ENCODE results near the gene PLEKHA5. TPM values are rescaled to one million over a fixed set of nuclear protein-coding genes. Genes with fewer than 3 reads are reported as not detected.

The PLEKHA5 gene
- total RNA-seq, 4 donors from 2014 or later, result 12.6 to 195 (median 49.6) TPM

- no peaks in the 10 kb centered on the region for H3K36me3 ChIP-seq
- DNase-seq, result no peak
- no peaks in the 10 kb centered on the region for H3K9me3 ChIP-seq
- no peaks in the 10 kb centered on the region for H3K4me1 ChIP-seq
- no peak overlapping the region for H3K27ac ChIP-seq
- no peaks in the 10 kb centered on the region for H3K27me3 ChIP-seq
- TF ChIP-seq POLR2A (IDR thresholded peaks at IDR 0.05) (no peak), CTCF (IDR thresholded peaks at IDR 0.05) (no peak)
- intact Hi-C loops (cut with DNase I; ENCODE audit: low total_unique reads), result no loop called here
- no peak overlapping the region for H3K4me3 ChIP-seq
Measured at GRCh38 chr12:19260135-19260534, 130.6 kb downstream of the PLEKHA5 start.

GRCh38 chr12:19261773-19262172, 132.2 kb downstream of the PLEKHA5 start:
- DNase-seq, result no peak
- no peak overlapping the region for H3K27ac ChIP-seq
- H3K9me3 ChIP-seq, result no peaks in the 10 kb centered on the region
- H3K27me3 ChIP-seq, result no peaks in the 10 kb centered on the region
- TF ChIP-seq POLR2A (IDR thresholded peaks at IDR 0.05) (no peak), CTCF (IDR thresholded peaks at IDR 0.05) (no peak)
- H3K4me1 ChIP-seq, result no peaks in the 10 kb centered on the region
- intact Hi-C loops (cut with DNase I; ENCODE audit: low total_unique reads), result no loop called here
- no peaks in the 10 kb centered on the region for H3K36me3 ChIP-seq
- H3K4me3 ChIP-seq, result no peak overlapping the region

GRCh38 chr12:19263672-19264071, 134.1 kb downstream of the PLEKHA5 start:
- H3K9me3 ChIP-seq, result no peaks in the 10 kb centered on the region

GRCh38 chr12:19273482-19274330, 144.2 kb downstream of the PLEKHA5 start:
- Histone ChIP-seq H3K4me3 (no peak overlapping the region), H3K4me1 (no peaks in the 10 kb centered on the region), H3K27me3 (no peaks in the 10 kb centered on the region), H3K36me3 (no peaks in the 10 kb centered on the region), H3K9me3 (no peaks in the 10 kb centered on the region), H3K27ac (no peak overlapping the region)
- DNase-seq, result peak; percentile 45 to 67
- TF ChIP-seq POLR2A (IDR thresholded peaks at IDR 0.05) (no peak), CTCF (IDR thresholded peaks at IDR 0.05) (no peak)
- intact Hi-C loops (cut with DNase I; ENCODE audit: low total_unique reads), result no loop called here

More at GRCh38 chr12:19263672-19264071, 134.1 kb downstream of the PLEKHA5 start:
- DNase-seq, result no peak
- H3K4me3 ChIP-seq, result no peak overlapping the region
- H3K4me1 ChIP-seq, result no peaks in the 10 kb centered on the region
- no peaks in the 10 kb centered on the region for H3K36me3 ChIP-seq
- H3K27ac ChIP-seq, result no peak overlapping the region
- intact Hi-C loops (cut with DNase I; ENCODE audit: low total_unique reads), result no loop called here
- H3K27me3 ChIP-seq, result no peaks in the 10 kb centered on the region
- TF ChIP-seq CTCF (IDR thresholded peaks at IDR 0.05) (no peak), POLR2A (IDR thresholded peaks at IDR 0.05) (no peak)

- Histone ChIP-seq H3K4me3 (no peak overlapping the region), H3K4me1 (no peaks in the 10 kb centered on the region), H3K27me3 (no peaks in the 10 kb centered on the region), H3K9me3 (no peaks in the 10 kb centered on the region), H3K27ac (no peak overlapping the region), H3K36me3 (no peaks in the 10 kb centered on the region)
- intact Hi-C loops (cut with DNase I; ENCODE audit: low total_unique reads), result no loop called here
- TF ChIP-seq CTCF (IDR thresholded peaks at IDR 0.05) (no peak), POLR2A (IDR thresholded peaks at IDR 0.05) (no peak)
- DNase-seq, result no peak
Measured at GRCh38 chr12:19276767-19277166, 147.2 kb downstream of the PLEKHA5 start.
